ENCODE data around the gene EML6. TPM values are rescaled to one million over a fixed set of nuclear protein-coding genes. Genes with fewer than 3 reads are reported as not detected.

The EML6 gene
- polyA plus RNA-seq, 3 donors = 0.22 to 0.85 (median 0.74) TPM

DNA sequence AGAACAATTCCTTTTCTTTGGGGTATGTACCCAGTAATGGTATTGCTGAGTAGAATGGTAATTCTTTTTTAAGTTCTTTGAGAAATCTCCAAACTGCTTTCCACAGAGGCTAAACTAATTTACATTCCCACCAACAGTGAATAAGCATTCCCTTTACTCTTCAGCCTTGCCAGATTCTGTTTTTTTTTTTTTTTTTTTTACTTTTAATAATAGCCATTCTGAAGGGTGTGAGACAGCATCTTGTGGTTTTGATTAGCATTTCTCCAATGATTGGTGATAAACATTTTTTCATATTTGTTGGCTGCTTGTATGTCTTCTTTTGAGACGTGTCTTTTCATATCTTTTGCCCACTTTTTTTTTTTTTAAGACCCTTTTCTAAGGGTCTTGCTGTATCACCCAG lies 189.4 kb downstream of the EML6 start:
- H3K27ac ChIP-seq (ENCODE audit: low read depth, low read length) = no peak overlapping the region
- 82 to 96% (median 91%) methylated on average over 1 of the region's 1 CpG for WGBS, 3 donors

DNA sequence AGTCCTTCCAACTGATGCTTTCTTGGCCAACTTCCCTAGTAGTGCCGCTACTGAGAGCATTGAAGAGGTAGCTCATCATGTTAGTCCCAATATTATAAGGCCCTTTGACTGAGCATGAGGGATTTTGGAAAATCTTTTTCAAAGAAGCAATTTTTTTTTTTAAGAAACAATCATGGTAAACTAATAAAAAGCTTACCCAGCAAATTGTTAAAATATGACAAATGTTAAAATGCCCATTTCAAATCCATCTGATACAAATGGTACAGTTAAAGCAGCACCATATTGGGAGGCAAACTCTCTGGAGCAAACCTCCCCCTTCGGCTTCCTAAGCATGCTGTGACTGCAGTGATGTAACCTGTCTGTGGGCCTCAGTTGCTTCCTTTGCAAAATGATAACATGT lies 191.2 kb downstream of the EML6 start:
- WGBS, 3 donors = 94 to 100% (median 98%) methylated on average over 2 of the region's 2 CpGs

DNA sequence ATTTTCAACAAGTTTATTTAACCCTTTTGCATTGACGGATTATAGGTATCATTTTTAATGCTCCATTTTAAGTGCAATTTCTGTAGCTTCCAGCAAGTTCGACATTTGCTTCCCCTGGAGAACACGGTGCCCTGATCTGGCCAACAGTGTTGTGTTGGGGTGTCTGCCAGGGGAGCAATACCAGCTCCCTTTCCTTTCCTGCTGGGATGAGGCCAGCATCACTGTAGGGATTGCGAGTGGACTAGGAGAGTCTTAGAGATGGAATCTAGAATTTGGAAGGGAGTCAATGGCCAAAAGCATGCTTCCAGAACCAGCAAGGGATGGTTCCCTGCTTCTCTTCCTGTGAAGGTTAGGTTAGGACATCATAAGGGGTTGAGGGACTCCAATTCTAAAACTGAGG lies 191.6 kb downstream of the EML6 start:
- WGBS, 3 donors = 88 to 93% (median 90%) methylated on average over 4 of the region's 4 CpGs
- H3K27ac ChIP-seq (ENCODE audit: low read depth, low read length) = no peak overlapping the region

More for the DNA sequence above, 191.2 kb downstream of the EML6 start:
- no peak overlapping the region for H3K27ac ChIP-seq (ENCODE audit: low read depth, low read length)

DNA sequence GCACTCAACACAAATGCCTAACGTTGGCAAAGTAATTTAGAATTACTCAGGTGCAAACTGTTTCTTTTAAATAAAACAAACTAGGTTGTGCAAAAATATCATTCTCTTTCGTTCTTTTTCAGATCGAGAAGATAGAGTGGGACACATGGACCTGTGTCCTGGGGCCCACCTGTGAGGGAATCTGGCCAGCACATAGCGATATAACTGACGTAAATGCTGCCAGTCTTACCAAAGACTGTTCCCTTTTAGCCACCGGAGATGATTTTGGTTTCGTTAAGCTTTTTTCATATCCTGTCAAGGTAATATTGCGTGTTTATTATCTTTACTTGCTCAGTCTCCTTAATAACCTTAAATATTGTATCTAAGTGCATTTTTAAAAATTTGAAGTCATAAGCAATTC lies 193.2 kb downstream of the EML6 start:
- H3K27ac ChIP-seq (ENCODE audit: low read depth, low read length) = no peak overlapping the region
- WGBS, 3 donors = 89 to 95% (median 92%) methylated on average over 8 of the region's 8 CpGs

DNA sequence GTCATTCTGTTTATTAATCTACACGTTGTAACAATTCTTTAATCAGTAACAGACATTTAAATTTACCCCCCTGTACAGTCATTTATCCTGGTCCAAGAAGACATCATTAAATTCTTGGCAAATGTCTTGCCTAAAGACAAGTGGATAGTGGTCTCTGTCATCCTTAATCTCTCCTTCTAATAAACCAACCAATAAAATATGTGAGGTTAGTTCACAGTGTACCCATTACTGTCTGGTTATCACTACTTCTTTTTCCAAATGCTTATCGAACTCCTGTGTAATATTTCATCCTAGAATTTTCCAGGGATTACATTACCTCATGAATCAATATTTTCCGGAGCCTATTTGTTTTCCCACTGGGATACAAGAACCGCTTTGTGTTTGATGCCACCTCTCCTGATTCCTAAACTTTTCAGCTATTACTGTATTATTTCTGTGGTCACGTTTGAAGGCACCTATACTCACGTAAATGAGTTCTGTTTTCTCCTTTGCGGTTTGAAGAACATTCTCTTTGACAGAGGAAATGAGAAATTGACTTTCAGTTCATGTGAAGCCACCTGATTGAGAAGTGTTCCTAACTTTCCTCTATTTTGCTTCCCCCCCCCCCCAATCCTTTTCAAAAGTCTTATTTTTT lies 195.3 kb downstream of the EML6 start:
- H3K27ac ChIP-seq (ENCODE audit: low read depth, low read length) = no peak overlapping the region
- 62 to 79% (median 78%) methylated on average over 7 of the region's 7 CpGs for WGBS, 3 donors

DNA sequence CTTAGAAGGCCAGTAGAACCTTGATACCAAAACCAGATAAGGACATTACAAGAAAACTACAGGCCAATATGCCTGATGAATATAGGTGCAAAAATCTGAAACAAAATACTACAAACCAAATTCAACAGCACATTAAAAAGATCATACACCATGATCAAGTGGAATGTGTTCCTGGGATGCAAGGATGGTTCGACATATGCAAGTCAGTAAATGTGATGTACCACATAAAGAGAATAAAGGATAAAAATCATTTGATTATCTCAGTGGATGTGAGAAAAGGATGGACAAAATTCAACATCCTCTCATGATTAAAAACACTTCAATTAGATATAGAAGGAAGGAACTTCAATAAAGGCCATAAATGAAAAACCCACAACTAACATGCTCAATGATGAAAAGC lies 197.2 kb downstream of the EML6 start:
- 95 to 100% (median 96%) methylated on average over 1 of the region's 1 CpG for WGBS, 3 donors
- no peak overlapping the region for H3K27ac ChIP-seq (ENCODE audit: low read depth, low read length)

DNA sequence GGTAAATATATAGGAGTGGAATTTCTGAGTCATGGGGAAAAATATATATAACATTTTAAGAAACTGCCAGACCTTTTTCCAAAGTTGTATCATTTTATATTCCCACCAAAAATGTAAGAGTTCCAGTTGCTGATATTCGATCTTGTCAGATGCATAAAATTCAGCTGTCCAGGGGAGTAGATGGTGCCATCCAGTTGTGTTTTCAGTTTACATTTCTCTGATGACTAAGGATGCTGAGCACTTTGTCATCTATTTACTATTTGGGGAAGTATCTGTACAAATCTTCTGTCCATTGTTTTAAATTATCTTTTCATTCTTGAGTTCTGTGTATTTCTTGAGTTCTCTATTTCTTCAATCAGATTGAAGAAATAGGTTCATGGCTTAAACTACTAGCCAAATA lies 200.7 kb downstream of the EML6 start:
- 93 to 100% (median 96%) methylated on average over 1 of the region's 1 CpG for WGBS, 3 donors
- H3K27ac ChIP-seq (ENCODE audit: low read depth, low read length) = no peak overlapping the region

DNA sequence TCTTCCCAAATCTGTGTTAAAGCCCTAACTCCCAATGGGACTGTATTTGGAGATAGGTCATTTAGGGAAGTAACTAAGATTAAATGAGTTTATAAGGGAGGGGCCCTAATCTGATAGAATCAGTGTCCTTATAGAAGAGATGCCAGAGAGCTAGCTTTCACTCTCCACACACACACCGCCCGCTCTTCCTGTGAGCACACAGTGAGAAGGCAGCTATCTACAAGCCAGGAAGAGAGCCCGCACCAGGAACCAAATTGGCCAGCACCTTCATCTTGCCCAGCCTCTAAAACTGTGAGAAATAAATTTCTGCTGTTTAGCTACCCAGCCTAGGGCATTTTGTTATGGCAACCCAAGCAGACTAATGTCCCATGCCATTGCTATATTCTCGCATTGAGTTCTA lies 201.6 kb downstream of the EML6 start:
- H3K27ac ChIP-seq (ENCODE audit: low read depth, low read length) = no peak overlapping the region
- WGBS, 3 donors = 96 to 98% (median 97%) methylated on average over 4 of the region's 4 CpGs

DNA sequence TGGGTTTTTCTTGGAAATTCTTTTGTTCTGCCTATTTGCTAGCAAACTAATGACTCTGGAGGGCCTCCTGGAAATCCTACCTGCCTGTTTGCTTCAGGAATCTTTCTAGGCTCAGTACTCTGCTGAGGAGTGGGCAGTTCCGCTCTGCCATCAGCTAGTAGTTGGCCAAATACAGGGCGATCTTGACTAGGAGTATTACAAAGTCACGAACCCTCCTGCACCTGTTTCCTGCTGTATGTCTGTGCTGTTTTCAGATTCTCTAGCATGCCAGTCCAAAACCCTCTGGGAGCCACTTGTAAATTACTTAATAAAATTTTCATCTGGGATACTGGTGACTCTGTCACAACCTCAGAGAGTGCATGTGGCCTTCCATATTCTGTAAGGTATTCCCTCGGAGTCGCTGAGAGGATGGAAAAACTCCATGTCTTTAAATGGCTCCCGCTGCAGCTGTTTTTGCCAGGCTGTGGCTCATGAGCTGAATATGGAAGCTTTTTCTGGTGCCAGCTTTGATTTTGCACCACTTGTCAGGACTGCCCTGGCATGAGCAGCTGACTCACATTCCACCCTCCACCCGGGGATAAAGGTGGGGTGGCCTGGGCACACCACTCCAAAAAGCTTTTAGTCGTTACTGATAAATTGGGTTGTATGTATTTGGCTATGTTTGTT lies 203.8 kb downstream of the EML6 start:
- no peak overlapping the region for H3K27ac ChIP-seq (ENCODE audit: low read depth, low read length)
- WGBS, 3 donors = 81 to 89% (median 81%) methylated on average over 8 of the region's 8 CpGs

DNA sequence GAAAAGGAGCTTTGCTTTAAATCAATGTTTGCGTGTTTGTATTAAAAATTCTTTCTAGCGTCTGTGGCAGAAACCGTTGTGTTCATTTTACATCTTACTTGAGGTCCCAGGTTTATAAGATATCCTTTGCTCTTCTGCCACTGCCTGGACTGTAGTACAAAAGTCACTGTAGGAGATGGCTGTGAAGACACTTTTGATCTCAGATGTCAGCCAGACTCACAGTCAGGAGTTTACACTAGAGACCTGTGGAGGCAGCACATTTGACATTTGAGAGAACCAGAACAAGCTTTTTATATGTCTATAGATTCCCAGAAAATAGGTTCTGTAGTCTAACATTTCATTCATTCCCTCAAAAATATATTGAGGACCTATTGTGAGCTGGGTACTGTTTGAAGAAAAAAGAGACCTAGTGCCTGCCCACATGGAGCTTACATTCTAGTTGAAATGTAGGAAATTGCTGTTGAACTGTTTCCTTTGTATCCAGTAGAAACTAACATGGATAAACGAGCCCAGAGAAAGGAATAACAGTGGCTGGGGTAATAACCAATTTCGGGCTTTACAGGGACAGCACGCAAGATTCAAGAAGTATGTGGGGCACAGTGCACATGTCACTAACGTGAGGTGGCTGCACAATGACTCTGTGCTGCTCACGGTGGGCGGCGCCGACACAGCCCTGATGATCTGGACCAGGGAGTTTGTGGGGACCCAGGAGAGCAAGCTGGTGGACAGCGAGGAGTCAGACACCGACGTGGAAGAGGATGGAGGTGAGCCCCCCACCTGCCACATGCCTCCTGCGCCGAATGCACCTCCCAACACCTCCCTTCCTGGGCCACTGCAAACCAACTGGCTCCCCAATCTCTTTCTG lies 204.5 kb downstream of the EML6 start:
- WGBS, 3 donors = 94 to 98% (median 96%) methylated on average over 16 of the region's 16 CpGs
- no peak overlapping the region for H3K27ac ChIP-seq (ENCODE audit: low read depth, low read length)

DNA sequence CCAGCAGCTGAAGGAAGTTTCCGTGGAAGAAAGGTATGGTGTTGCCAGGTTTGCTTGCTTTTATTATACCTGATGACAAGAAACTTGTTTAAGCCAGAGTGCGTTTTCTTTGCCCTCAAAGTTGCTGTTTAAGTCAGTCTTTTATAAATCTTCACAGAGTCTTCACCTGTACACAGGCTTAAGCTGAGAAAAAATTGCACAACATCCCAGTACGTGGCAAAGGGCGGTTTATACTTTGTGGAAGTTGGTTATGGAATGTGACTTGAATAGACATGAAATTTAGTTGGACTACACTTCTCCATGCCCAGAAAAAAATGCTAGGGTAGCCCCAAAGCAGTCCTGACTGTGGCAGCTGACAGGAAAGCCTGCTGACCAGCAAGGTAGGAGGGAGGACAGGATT lies 205.3 kb downstream of the EML6 start:
- WGBS, 3 donors = 77 to 81% (median 78%) methylated on average over 4 of the region's 4 CpGs
- no peak overlapping the region for H3K27ac ChIP-seq (ENCODE audit: low read depth, low read length)

DNA sequence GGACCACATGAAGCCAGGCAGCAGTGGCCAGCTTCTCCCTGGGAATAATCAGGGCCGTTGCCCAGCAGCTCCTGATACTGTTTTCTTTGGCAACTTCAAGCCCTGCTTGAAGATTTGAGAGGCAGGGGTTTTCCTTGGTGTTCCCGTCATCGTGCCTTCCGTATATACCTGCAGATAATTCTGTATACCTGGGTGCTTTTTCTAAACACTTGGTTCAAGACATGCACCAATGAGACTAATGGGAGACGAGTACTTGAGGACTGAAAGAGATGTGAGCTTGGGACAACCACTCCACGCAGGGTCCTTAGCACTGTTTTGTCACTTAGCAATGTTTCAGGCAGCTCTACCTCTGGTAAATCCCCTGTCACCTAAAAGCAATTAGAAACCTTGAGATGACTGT lies 208.0 kb downstream of the EML6 start:
- 94 to 97% (median 96%) methylated on average over 6 of the region's 6 CpGs for WGBS, 3 donors
- no peak overlapping the region for H3K27ac ChIP-seq (ENCODE audit: low read depth, low read length)

DNA sequence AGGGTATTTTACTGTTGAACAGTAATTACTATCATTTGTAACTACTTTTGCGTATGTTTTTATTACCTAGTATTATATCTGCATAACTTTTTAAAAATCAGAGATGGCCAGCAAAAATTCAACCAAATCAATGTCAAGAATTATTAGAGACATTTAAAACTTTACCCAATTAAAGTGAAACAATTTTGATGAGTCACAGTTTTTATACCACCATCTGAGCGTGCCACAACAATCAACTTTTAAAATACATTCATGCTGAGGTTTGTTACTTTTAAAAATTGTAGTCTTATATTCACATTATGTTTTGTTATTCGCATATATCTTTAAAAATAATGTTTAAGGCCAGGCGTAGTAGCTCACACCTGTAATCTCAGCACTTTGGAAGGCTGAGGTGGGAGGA lies 211.9 kb downstream of the EML6 start:
- WGBS, 3 donors = 91 to 94% (median 93%) methylated on average over 4 of the region's 4 CpGs
- no peak overlapping the region for H3K27ac ChIP-seq (ENCODE audit: low read depth, low read length)

DNA sequence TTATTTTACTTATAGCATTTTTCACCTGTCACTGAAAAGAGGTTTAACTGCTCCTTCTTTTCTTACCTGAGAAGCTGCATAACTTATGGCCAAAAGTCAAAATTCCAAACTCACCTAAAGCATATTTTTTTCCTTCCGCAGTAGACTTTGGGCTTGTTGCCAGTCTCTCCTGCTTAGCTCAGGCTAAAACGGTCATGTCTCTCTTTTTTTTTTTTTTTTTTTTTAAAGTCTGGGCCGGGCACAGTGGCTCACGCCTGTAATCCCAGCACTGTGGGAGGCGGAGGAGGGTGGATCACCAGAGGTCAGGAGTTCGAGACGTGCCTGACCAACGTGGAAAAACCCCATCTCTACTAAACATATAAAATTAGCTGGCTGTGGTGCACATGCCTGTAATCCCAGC lies 213.3 kb downstream of the EML6 start:
- 74 to 77% (median 76%) methylated on average over 8 of the region's 8 CpGs for WGBS, 3 donors
- no peak overlapping the region for H3K27ac ChIP-seq (ENCODE audit: low read depth, low read length)

DNA sequence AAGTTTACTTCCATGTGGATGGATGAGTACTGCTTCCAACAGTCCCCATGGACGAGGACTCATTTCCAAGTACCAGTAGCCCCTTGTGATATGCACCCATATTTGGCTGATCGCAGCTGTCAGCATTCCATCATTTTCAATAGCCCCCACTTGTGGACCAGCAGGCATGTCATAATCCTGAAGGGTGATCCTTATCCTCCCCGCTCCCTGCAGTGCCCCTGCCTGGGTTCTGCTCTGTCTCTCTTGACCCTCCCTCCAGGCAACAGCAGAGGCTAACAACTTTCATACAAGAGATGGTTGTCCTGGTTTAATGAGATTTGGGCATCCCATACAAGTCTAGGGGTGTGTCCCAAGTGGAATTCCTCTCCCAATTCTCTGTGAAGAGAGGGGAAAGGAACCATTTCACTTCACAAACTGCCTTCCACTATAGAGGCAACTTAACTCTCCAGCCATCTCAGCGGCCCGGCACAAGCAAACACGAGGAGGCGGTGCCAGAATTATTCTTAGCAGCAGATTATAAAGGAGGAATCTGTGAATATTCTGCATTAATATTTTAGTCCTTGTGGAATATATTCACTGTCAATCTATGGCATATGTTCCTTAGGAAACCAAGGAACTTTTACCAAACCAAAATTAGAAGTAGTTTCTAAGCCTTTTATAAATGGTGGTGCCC lies 216.1 kb downstream of the EML6 start:
- 85 to 91% (median 88%) methylated on average over 7 of the region's 7 CpGs for WGBS, 3 donors
- H3K27ac ChIP-seq (ENCODE audit: low read depth, low read length) = no peak overlapping the region

DNA sequence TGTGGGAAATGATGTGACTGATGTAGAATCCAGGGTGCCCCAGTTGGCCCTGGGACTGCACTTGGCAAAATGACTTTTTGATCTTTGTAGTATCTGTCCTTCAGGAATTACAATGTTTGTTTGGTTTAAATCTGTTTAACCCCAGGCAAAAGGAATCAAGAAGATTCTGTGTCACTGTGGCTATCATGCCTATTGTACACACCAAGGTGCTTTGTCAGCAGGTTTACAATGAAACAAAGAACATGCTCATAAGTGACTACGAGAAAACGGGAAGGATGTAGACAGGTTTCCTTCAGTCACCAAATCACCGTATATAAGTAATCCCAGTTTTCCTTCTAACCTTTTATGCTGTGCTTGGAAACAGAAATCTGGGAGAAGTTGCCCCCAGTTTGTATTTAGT lies 217.3 kb downstream of the EML6 start:
- no peak overlapping the region for H3K27ac ChIP-seq (ENCODE audit: low read depth, low read length)
- WGBS, 3 donors = 43 to 69% (median 58%) methylated on average over 3 of the region's 3 CpGs

DNA sequence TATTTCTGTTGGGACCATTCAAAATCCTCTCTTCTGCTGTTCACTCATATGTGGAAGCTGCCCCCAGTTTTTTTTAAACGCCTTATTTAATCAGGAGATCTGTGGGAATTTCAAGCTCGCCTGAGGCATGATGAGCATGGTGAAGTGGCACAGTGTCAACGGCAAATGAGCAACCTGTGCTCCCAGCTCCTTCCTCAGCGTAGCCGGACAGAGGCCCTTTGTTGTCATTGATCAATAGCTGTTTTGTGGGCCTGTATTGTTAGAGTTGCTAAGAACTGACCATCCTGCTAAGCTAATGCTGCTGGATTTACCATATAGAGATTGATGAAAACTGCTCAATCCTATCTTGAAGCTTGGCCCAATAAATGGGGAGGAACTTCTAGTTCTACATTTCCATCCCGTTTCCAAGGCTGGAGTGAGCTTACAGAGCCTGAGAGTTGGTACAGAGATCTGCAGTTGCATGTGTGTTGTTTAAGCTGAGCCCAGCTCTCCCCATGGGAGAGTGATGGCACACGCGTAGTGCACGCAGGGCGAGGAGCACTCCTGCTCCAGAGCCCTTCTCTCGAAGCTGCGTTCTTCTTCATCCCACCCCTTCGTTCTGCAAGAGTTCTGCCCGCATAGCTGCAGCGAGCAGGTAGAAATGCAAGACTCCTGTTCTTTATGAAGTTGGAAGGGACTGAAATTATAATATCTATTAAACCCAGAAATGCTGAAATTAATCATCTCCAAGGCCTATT lies 218.0 kb downstream of the EML6 start:
- H3K27ac ChIP-seq (ENCODE audit: low read depth, low read length) = no peak overlapping the region
- WGBS, 3 donors = 85 to 94% (median 93%) methylated on average over 15 of the region's 15 CpGs

DNA sequence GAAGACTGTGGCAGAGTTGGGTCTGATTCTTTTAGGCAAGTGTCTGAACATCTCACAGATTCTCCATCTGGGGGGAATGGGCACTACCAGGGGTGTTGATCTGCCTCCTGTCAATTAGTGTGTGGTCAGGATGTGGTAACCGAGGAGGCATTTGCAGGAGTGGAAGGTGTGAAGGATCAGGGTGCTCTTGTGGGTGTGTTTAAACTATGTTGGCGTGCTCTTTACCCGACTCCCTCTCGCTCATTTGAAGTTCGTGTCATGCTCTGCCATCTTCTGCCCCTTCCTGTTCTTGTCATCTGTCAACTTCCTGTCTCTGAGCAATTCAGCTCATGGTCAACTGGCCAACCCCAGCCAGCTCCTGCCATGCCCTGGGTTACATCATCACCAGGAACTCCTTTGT lies 218.9 kb downstream of the EML6 start:
- no peak overlapping the region for H3K27ac ChIP-seq (ENCODE audit: low read depth, low read length)
- 57 to 85% (median 70%) methylated on average over 5 of the region's 5 CpGs for WGBS, 3 donors
